GM20000 (cell line): ENCODE measurements around the gene NELL1.

ENCODE experiments used
- DNase-seq: peaks from one replicate; pipeline ENCODE4 v3.0.0; 2012; ENCODE audit warnings: low spot score
- CTCF ChIP-seq: IDR thresholded peaks from 2 replicates; pipeline ENCODE4 v1.5.1; 2012; ENCODE audit warnings: mild to moderate bottlenecking, control low read depth; ENCODE audit errors: extremely low read depth, missing control alignments

Gene NELL1

DNA sequence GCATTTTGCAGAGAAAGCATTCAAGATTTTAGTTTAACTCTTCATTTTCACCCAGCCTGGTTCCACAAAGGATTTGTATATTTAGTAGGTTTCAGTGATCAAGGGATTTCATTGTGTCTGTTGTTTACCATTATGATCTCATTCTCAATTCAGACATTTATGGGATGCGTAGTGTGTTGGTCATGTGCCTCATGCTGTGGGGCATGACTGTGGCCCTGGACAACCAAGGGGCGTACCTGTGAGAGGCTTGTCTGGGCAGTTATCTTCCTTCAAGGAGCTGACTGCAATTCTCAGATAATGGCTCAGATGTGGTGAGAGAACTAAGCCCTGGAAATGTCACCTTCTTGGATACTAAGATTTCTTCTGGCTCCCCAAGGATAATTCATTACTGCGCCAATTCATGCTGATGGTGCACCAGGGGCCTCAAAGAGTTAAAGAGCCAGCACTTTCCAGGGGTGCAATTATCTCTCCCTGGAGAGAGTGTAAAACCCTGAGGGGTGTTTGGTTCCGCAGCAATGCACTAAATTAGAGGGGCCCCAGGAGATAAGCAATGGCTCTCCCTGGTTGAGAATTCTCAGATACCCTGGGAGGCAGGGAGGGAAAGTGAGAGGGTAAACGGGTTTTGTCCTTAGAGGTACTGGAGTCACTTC lies 37.7 kb upstream of the NELL1 start:
- no peak for TF ChIP-seq CTCF
- DNase-seq, result no peak

GRCh38 chr11:20632169-20632532 lies 37.2 kb upstream of the NELL1 start:
- no peak for DNase-seq
- no peak for TF ChIP-seq CTCF

GRCh38 chr11:20634044-20634443 lies 35.3 kb upstream of the NELL1 start:
- no peak for TF ChIP-seq CTCF
- no peak for DNase-seq

- no peak for TF ChIP-seq CTCF
These were observed 34.6 kb upstream of the NELL1 start for GRCh38 chr11:20634781-20635180.

GRCh38 chr11:20638074-20638473 lies 31.3 kb upstream of the NELL1 start:
- TF ChIP-seq CTCF, result no peak
- no peak for DNase-seq

More at GRCh38 chr11:20634781-20635180, 34.6 kb upstream of the NELL1 start:
- DNase-seq, result no peak

GRCh38 chr11:20639688-20640087 lies 29.7 kb upstream of the NELL1 start:
- no peak for TF ChIP-seq CTCF
- DNase-seq, result no peak

DNA sequence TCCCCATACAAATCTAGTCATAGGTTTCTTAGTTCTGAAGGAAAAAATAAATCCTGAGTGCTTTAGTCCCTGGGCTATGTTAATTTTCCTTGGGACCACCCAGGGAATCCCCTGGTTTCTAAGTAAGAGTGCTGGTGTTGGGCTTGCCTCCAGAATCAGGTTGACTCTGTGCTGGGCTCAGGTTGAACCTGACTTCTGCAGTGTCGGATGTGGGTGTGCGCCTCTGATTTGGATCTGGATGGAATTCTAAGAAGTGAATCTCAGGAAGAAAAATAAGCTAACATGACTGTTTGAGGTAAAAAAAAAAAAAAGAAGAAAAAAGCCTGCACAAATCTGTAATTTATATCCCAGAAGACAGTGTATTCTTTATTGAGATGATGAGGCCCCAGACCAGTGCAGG lies 29.0 kb upstream of the NELL1 start:
- no peak for TF ChIP-seq CTCF
- DNase-seq, result no peak
